MCF 10A (cell line): ENCODE data around the gene CABLES1. TPM values are rescaled to one million over a fixed set of nuclear protein-coding genes. Genes with fewer than 3 reads are reported as not detected.
"Not testable (repeated sequence)": the region's sequence is repeated elsewhere in the genome, so short reads cannot be mapped to it uniquely, and the experiment has no call there.

Experiments
- BruUV-seq: library from RNA; stranded (reverse); fragments of 400-500 nt; replicated peaks from 2 replicates; lab custom pipeline; 2021; lab: Mats Ljungman, UMichigan
- CTCF ChIA-PET: fragments of 300-600 bp; sonication (Branson Sonifier 250); formaldehyde crosslinking; extraction: SDS; loops from one replicate; lab custom pipeline; 2021; ENCODE audit warnings: antibody characterized with exemption, inconsistent platforms; lab: Yijun Ruan, JAX
- POLR2A ChIA-PET: fragments of 300-600, 350-650 bp; sonication (Branson Sonifier 250); formaldehyde crosslinking; extraction: SDS; loops from one replicate; lab custom pipeline; 2020; ENCODE audit warnings: antibody characterized with exemption, inconsistent platforms; lab: Yijun Ruan, JAX
- DNase-seq: peaks from one replicate; pipeline ENCODE4 v3.0.0-alpha.2; 2018; ENCODE audit not compliant: unreplicated experiment
- H3K27ac Mint-ChIP-seq: one replicate; pipeline ENCODE4 v1.8.0; 2022; ENCODE audit warnings: mild to moderate bottlenecking, low read depth, mixed read lengths; ENCODE audit not compliant: unreplicated experiment
- H3K27me3 Mint-ChIP-seq: one replicate; pipeline ENCODE4 v1.8.0; 2022; ENCODE audit warnings: mixed read lengths; ENCODE audit not compliant: insufficient read depth, unreplicated experiment
- H3K36me3 Mint-ChIP-seq: one replicate; pipeline ENCODE4 v1.8.0; 2022; ENCODE audit warnings: mild to moderate bottlenecking, moderate library complexity, mixed read lengths; ENCODE audit not compliant: insufficient read depth, unreplicated experiment
- H3K4me1 Mint-ChIP-seq: one replicate; pipeline ENCODE4 v1.8.0; 2022; ENCODE audit warnings: mixed read lengths; ENCODE audit not compliant: insufficient read depth, unreplicated experiment
- H3K4me3 Mint-ChIP-seq: one replicate; pipeline ENCODE4 v1.8.0; 2022; ENCODE audit warnings: mild to moderate bottlenecking, moderate library complexity, mixed read lengths; ENCODE audit not compliant: unreplicated experiment
- H3K9me3 Mint-ChIP-seq: one replicate; pipeline ENCODE4 v1.8.0; 2022; ENCODE audit warnings: mixed read lengths; ENCODE audit not compliant: unreplicated experiment
- CTCF ChIP-seq: fragments of 200-600 bp; IDR thresholded peaks from one replicate; pipeline ENCODE4 v1.8.0; 2022; ENCODE audit warnings: antibody characterized with exemption, mild to moderate bottlenecking; ENCODE audit not compliant: unreplicated experiment
- intact Hi-C: fragments of 100-400 bp; cut with micrococcal nuclease; formaldehyde crosslinking; loops from 2 replicates; pipeline ENCODE4 v1.14.1; 2022
- total RNA-seq: library from RNA; stranded (reverse); gene quantifications from 2 replicates; pipeline ENCODE4 v1.2.3, GENCODE V29; 2022

CABLES1 gene
- total RNA-seq, 1 experiment from 2014 or later = 3.2 TPM

- ChIA-PET CTCF (interaction anchor here (1.7 kb wide), 1 partner anchor 74 kb away, joined by 3 read pairs; no protein-coding TSS in a partner anchor), POLR2A (interaction anchor here (0.6 to 1.9 kb wide), 5 partner anchors 9 to 346 kb away, joined by 3 to 6 read pairs (median 4); partner anchors contain the start of gene RIOK3)
- peak; percentile 89 for DNase-seq
- H3K36me3 Mint-ChIP-seq = no peaks in the 10 kb centered on the region
- no peaks in the 10 kb centered on the region for H3K27me3 Mint-ChIP-seq
- H3K4me3 Mint-ChIP-seq = peak overlapping the region; percentile 39
- no peaks in the 10 kb centered on the region for H3K9me3 Mint-ChIP-seq
- peak overlapping the region; percentile 87 for H3K27ac Mint-ChIP-seq
- peaks cover 27% of the 10 kb centered on the region for H3K4me1 Mint-ChIP-seq
- intact Hi-C loops = loop anchor here (1.0 kb wide), 1 partner anchor 9 kb away; no protein-coding TSS in a partner anchor
- BruUV-seq = no TSS peak
- no peak for TF ChIP-seq CTCF
Observed at GRCh38 chr18:23106575-23106974, 28.7 kb upstream of the CABLES1 start.

GRCh38 chr18:23107718-23108117 is 27.6 kb upstream of the CABLES1 start:
- DNase-seq = peak; percentile 51
- no TSS peak for BruUV-seq
- Mint-ChIP-seq H3K27me3 (no peaks in the 10 kb centered on the region), H3K4me1 (peaks cover 27% of the 10 kb centered on the region), H3K36me3 (peaks cover 5% of the 10 kb centered on the region), H3K9me3 (no peaks in the 10 kb centered on the region), H3K4me3 (peak overlapping the region; percentile 36), H3K27ac (peak overlapping the region; percentile 87)
- POLR2A ChIA-PET = interaction anchor here (0.5 to 1.9 kb wide), 7 partner anchors 8 to 345 kb away, joined by 3 to 6 read pairs (median 4); partner anchors contain the start of gene RIOK3
- intact Hi-C loops = no loop called here
- CTCF ChIA-PET = interaction anchor here (1.3 kb wide), 1 partner anchor 76 kb away, joined by 5 read pairs; no protein-coding TSS in a partner anchor
- no peak for TF ChIP-seq CTCF

GRCh38 chr18:23108496-23108895 is 26.8 kb upstream of the CABLES1 start:
- no peak overlapping the region for H3K4me3 Mint-ChIP-seq
- no peaks in the 10 kb centered on the region for H3K9me3 Mint-ChIP-seq
- H3K4me1 Mint-ChIP-seq = peaks cover 27% of the 10 kb centered on the region
- no TSS peak for BruUV-seq
- TF ChIP-seq CTCF = no peak
- POLR2A ChIA-PET = interaction anchor here (1.0 to 1.7 kb wide), 2 partner anchors 18 to 26 kb away, joined by 3 read pairs; no protein-coding TSS in a partner anchor
- peaks cover 5% of the 10 kb centered on the region for H3K36me3 Mint-ChIP-seq
- no peak overlapping the region for H3K27ac Mint-ChIP-seq
- DNase-seq = peak; percentile 82
- CTCF ChIA-PET = interaction anchor here (0.6 to 1.3 kb wide), 5 partner anchors 15 to 279 kb away, joined by 3 to 5 read pairs (median 3); no protein-coding TSS in a partner anchor
- no peaks in the 10 kb centered on the region for H3K27me3 Mint-ChIP-seq
- intact Hi-C loops = no loop called here

- H3K9me3 Mint-ChIP-seq, DNase-seq, H3K36me3 Mint-ChIP-seq, H3K27ac Mint-ChIP-seq, H3K27me3 Mint-ChIP-seq, H3K4me3 Mint-ChIP-seq, intact Hi-C loops, BruUV-seq: not testable (repeated sequence)
- ChIA-PET CTCF (interaction anchor here (0.6 to 1.6 kb wide), 6 partner anchors 16 to 279 kb away, joined by 3 to 5 read pairs (median 3); no protein-coding TSS in a partner anchor), POLR2A (interaction anchor here (0.6 to 1.7 kb wide), 4 partner anchors 9 to 346 kb away, joined by 3 to 4 read pairs (median 3); no protein-coding TSS in a partner anchor)
- peaks cover 27% of the 10 kb centered on the region for H3K4me1 Mint-ChIP-seq
Observed at GRCh38 chr18:23109163-23109562, 26.1 kb upstream of the CABLES1 start.
